GM23338 (cell line): ENCODE results near the gene PLXND1.

ENCODE experiments used
- CREB1 ChIP-seq: fragments of 250-450 bp; sonication (Bioruptor Pico); IDR thresholded peaks from 2 replicates; pipeline ENCODE4 v1.5.0; 2020; ENCODE audit warnings: low read depth, mild to moderate bottlenecking, moderate library complexity
- ETS1 ChIP-seq: IDR thresholded peaks from 2 replicates; pipeline ENCODE4 v1.6.1; 2016; ENCODE audit warnings: antibody characterized with exemption
- EZH2 ChIP-seq: fragments of 200-600 bp; sonication (generic); IDR thresholded peaks from one replicate; pipeline ENCODE4 v1.8.0; 2017; ENCODE audit warnings: antibody characterized with exemption, mild to moderate bottlenecking, low read depth; ENCODE audit not compliant: unreplicated experiment
- EZH2phosphoT487 ChIP-seq: fragments of 200-600 bp; sonication (generic); IDR thresholded peaks from one replicate; pipeline ENCODE4 v1.8.1; 2018; ENCODE audit warnings: antibody characterized with exemption; ENCODE audit not compliant: unreplicated experiment
- JUNB ChIP-seq: IDR thresholded peaks from one replicate; pipeline ENCODE4 v1.6.1; 2016; ENCODE audit warnings: antibody characterized with exemption; ENCODE audit not compliant: unreplicated experiment
- NANOG ChIP-seq: IDR thresholded peaks from 2 replicates; pipeline ENCODE4 v1.6.1; 2016; ENCODE audit warnings: antibody characterized with exemption, borderline replicate concordance
- POLR2AphosphoS5 ChIP-seq: IDR thresholded peaks from 2 replicates; pipeline ENCODE4 v1.6.1; 2016; ENCODE audit warnings: antibody characterized with exemption, low read depth
- STAT1 ChIP-seq: IDR thresholded peaks from one replicate; pipeline ENCODE4 v1.6.1; 2016; ENCODE audit warnings: antibody characterized with exemption; ENCODE audit not compliant: unreplicated experiment
- ZNF114 ChIP-seq: fragments of 250-450 bp; sonication (Bioruptor Pico); IDR thresholded peaks from 2 replicates; pipeline ENCODE4 v1.5.0; 2020; ENCODE audit warnings: mild to moderate bottlenecking, moderate library complexity
- ZNF331 ChIP-seq: fragments of 250-450 bp; sonication (Bioruptor Pico); IDR thresholded peaks from 2 replicates; pipeline ENCODE4 v1.5.0; 2020; ENCODE audit warnings: low read depth, mild to moderate bottlenecking, moderate library complexity
- ZNF462 ChIP-seq: fragments of 250-450 bp; sonication (Bioruptor Pico); IDR thresholded peaks from 2 replicates; pipeline ENCODE4 v1.5.0; 2020; ENCODE audit warnings: mild to moderate bottlenecking, moderate library complexity
- TF ChIP-seq, protein P1 (sequence below), 2 experiments: fragments of 200-600 bp in 1 of 2; sonication (generic) in 1 of 2; conservative IDR thresholded peaks; 2 replicates each; pipeline versions ENCODE4 v1.5.1 to v1.6.1; 2016 to 2017; ENCODE audit warnings: antibody characterized with exemption in 2 of 2, low read depth in 2 of 2, mild to moderate bottlenecking in 2 of 2, moderate library complexity in 1 of 2
- TF ChIP-seq, protein P2 (sequence below): IDR thresholded peaks from one replicate; pipeline ENCODE4 v1.6.1; 2018; ENCODE audit warnings: antibody characterized with exemption; ENCODE audit not compliant: unreplicated experiment

GRCh38 chr3:129567176-129567705 is 39.2 kb downstream of the PLXND1 start:
- TF ChIP-seq, protein P1, sequence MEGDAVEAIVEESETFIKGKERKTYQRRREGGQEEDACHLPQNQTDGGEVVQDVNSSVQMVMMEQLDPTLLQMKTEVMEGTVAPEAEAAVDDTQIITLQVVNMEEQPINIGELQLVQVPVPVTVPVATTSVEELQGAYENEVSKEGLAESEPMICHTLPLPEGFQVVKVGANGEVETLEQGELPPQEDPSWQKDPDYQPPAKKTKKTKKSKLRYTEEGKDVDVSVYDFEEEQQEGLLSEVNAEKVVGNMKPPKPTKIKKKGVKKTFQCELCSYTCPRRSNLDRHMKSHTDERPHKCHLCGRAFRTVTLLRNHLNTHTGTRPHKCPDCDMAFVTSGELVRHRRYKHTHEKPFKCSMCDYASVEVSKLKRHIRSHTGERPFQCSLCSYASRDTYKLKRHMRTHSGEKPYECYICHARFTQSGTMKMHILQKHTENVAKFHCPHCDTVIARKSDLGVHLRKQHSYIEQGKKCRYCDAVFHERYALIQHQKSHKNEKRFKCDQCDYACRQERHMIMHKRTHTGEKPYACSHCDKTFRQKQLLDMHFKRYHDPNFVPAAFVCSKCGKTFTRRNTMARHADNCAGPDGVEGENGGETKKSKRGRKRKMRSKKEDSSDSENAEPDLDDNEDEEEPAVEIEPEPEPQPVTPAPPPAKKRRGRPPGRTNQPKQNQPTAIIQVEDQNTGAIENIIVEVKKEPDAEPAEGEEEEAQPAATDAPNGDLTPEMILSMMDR (conservative IDR thresholded peaks at IDR 0.05; ENCODE audit: low read depth in 2 of 2): no peak
- TF ChIP-seq, protein P2, sequence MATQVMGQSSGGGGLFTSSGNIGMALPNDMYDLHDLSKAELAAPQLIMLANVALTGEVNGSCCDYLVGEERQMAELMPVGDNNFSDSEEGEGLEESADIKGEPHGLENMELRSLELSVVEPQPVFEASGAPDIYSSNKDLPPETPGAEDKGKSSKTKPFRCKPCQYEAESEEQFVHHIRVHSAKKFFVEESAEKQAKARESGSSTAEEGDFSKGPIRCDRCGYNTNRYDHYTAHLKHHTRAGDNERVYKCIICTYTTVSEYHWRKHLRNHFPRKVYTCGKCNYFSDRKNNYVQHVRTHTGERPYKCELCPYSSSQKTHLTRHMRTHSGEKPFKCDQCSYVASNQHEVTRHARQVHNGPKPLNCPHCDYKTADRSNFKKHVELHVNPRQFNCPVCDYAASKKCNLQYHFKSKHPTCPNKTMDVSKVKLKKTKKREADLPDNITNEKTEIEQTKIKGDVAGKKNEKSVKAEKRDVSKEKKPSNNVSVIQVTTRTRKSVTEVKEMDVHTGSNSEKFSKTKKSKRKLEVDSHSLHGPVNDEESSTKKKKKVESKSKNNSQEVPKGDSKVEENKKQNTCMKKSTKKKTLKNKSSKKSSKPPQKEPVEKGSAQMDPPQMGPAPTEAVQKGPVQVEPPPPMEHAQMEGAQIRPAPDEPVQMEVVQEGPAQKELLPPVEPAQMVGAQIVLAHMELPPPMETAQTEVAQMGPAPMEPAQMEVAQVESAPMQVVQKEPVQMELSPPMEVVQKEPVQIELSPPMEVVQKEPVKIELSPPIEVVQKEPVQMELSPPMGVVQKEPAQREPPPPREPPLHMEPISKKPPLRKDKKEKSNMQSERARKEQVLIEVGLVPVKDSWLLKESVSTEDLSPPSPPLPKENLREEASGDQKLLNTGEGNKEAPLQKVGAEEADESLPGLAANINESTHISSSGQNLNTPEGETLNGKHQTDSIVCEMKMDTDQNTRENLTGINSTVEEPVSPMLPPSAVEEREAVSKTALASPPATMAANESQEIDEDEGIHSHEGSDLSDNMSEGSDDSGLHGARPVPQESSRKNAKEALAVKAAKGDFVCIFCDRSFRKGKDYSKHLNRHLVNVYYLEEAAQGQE: no peak
- TF ChIP-seq EZH2: no peak
- no peak for TF ChIP-seq POLR2AphosphoS5
- TF ChIP-seq CREB1 (CRISPR knock-in tag): no peak
- no peak for TF ChIP-seq EZH2phosphoT487
- TF ChIP-seq ZNF331: no peak
- no peak for TF ChIP-seq JUNB
- no peak for TF ChIP-seq NANOG
- TF ChIP-seq ETS1: no peak
- no peak for TF ChIP-seq ZNF462 (CRISPR knock-in tag)
- no peak for TF ChIP-seq ZNF114 (CRISPR knock-in tag)
- TF ChIP-seq STAT1: no peak
